ENCODE results near the gene FKBP8. TPM values are rescaled to one million over a fixed set of nuclear protein-coding genes. Genes with fewer than 3 reads are reported as not detected.

The FKBP8 gene
- total RNA-seq, 1 donor from 2014 or later, result 246 TPM

GRCh38 chr19:18507021-18507726, 36.2 kb downstream of the FKBP8 start:
- no peak for TF ChIP-seq EZH2 (IDR thresholded peaks at IDR 0.05; ENCODE audit: insufficient read depth, low read length)
- TF ChIP-seq CTCF (IDR thresholded peaks at IDR 0.05; ENCODE audit: insufficient read depth, low read depth, low read length), result no peak
- H3K27ac ChIP-seq (ENCODE audit: low read depth, low read length), result no peak overlapping the region
- peaks cover 12% of the 10 kb centered on the region for H3K4me1 ChIP-seq (ENCODE audit: insufficient read depth, low read length)
- no peaks in the 10 kb centered on the region for H3K36me3 ChIP-seq (ENCODE audit: insufficient read depth, low read length)
- H3K27me3 ChIP-seq (ENCODE audit: insufficient read depth, low read length), result no peaks in the 10 kb centered on the region
- no peak overlapping the region for H3K4me3 ChIP-seq (ENCODE audit: insufficient read depth, low read depth, low read length)
- H3K27ac Mint-ChIP-seq (ENCODE audit: unreplicated experiment), result no peak overlapping the region
- no peaks in the 10 kb centered on the region for H3K9me3 ChIP-seq (ENCODE audit: insufficient read depth, low read depth, low read length)
- no peak for DNase-seq (ENCODE audit: low read depth)
- no peak overlapping the region for H3K9ac ChIP-seq (ENCODE audit: low read length)
- peaks cover 95% of the 10 kb centered on the region for H3K79me2 ChIP-seq (ENCODE audit: insufficient read depth, low read length)
- H3K36me3 Mint-ChIP-seq (ENCODE audit: low read depth, unreplicated experiment), result peaks cover 6% of the 10 kb centered on the region
- no peak overlapping the region for H3K4me2 ChIP-seq (ENCODE audit: low read length)
- no peaks in the 10 kb centered on the region for H3K9me3 Mint-ChIP-seq (ENCODE audit: unreplicated experiment)
- H3K27me3 Mint-ChIP-seq (ENCODE audit: low read depth, unreplicated experiment), result no peaks in the 10 kb centered on the region
- peaks cover 28% of the 10 kb centered on the region for H3K4me1 Mint-ChIP-seq (ENCODE audit: low read depth, unreplicated experiment)
- H2AFZ ChIP-seq (ENCODE audit: low read depth, low read length), result no peak overlapping the region
- H4K20me1 ChIP-seq (ENCODE audit: insufficient read depth, low read length), result peaks cover 98% of the 10 kb centered on the region
- FAIRE-seq, result no peak
- H3K4me3 Mint-ChIP-seq (ENCODE audit: unreplicated experiment), result peak overlapping the region; percentile 27

- no peak for TF ChIP-seq CTCF (IDR thresholded peaks at IDR 0.05; ENCODE audit: insufficient read depth, low read depth, low read length)
- TF ChIP-seq EZH2 (IDR thresholded peaks at IDR 0.05; ENCODE audit: insufficient read depth, low read length), result no peak
- H3K4me1 Mint-ChIP-seq (ENCODE audit: low read depth, unreplicated experiment), result peaks cover 28% of the 10 kb centered on the region
- FAIRE-seq (no peak), DNase-seq (ENCODE audit: low read depth) (no peak)
- no peaks in the 10 kb centered on the region for H3K27me3 ChIP-seq (ENCODE audit: insufficient read depth, low read length)
- no peaks in the 10 kb centered on the region for H3K9me3 Mint-ChIP-seq (ENCODE audit: unreplicated experiment)
- H3K27me3 Mint-ChIP-seq (ENCODE audit: low read depth, unreplicated experiment), result no peaks in the 10 kb centered on the region
- H2AFZ ChIP-seq (ENCODE audit: low read depth, low read length), result no peak overlapping the region
- H3K4me1 ChIP-seq (ENCODE audit: insufficient read depth, low read length), result peaks cover 12% of the 10 kb centered on the region
- H3K9me3 ChIP-seq (ENCODE audit: insufficient read depth, low read depth, low read length), result no peaks in the 10 kb centered on the region
- H3K4me2 ChIP-seq (ENCODE audit: low read length), result no peak overlapping the region
- H3K27ac Mint-ChIP-seq (ENCODE audit: unreplicated experiment), result no peak overlapping the region
- no peaks in the 10 kb centered on the region for H3K36me3 ChIP-seq (ENCODE audit: insufficient read depth, low read length)
- no peak overlapping the region for H3K4me3 ChIP-seq (ENCODE audit: insufficient read depth, low read depth, low read length)
- no peak overlapping the region for H3K27ac ChIP-seq (ENCODE audit: low read depth, low read length)
- peaks cover 97% of the 10 kb centered on the region for H3K79me2 ChIP-seq (ENCODE audit: insufficient read depth, low read length)
- H3K4me3 Mint-ChIP-seq (ENCODE audit: unreplicated experiment), result no peak overlapping the region
- no peak overlapping the region for H3K9ac ChIP-seq (ENCODE audit: low read length)
- peaks cover 7% of the 10 kb centered on the region for H3K36me3 Mint-ChIP-seq (ENCODE audit: low read depth, unreplicated experiment)
- H4K20me1 ChIP-seq (ENCODE audit: insufficient read depth, low read length), result peaks cover 99% of the 10 kb centered on the region
These were observed 37.1 kb downstream of the FKBP8 start for GRCh38 chr19:18506101-18506930.
